Measurements from ENCODE around the gene C1orf35.

Gene C1orf35

GRCh38 chr1:228109073-228109961 is 6.2 kb upstream of the C1orf35 start, which contains the start of gene MRPL55:
Gene MRPL55 (minus strand): TSS chr1:228109299. CDS start chr1:228108260, 1,039 bp downstream.
- peak; percentile 96 for DNase-seq

DNA sequence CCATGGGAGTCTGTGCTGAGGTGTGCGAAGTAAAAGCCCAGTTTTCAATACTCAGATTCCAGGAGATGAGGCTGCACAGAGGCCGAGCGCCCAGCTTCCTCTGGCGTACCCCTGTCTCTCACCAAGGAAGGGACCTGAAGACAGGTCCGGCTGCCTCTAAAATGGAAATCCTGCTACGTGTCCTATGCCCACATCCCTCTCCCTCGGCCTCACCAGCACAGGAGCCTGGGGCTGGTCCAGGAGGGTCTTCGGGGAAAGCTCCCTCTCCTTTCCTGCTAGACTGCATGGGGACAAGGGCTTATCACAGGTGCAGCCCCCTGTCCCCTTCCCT is 5.6 kb upstream of the C1orf35 start:
- DNase-seq: no peak

DNA sequence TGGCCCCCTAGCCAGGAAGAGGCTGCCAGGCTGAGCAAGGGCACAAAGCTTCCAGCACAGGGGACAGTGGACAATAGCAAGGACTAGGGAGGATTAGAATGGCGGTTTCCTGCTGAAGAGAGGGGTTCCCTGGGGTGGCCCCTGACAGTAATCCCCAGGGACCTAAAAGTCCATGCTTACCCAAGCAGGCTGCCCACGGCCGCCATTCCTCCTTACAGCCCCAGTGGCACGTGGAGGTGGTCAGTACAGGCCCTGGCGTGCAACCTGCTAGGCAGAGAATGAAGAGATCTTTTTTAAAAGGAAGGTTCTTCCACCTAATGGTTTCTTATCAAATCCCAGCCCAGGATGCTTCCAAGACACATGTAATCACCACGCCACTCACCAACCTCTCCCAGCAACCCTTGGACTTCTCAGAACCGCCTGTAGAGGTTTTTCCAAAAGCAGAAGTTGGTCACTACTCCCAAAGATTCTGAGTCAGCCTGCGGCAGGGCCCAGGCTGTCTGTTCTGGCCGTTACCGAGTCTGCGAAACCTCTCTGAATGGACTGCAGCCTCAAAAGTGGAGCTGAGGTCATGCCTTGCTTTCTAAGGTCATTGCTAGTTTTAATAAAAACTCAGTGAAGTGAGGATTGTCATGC is 5.0 kb upstream of the C1orf35 start:
- DNase-seq: no peak

GRCh38 chr1:228107636-228108035 is 4.5 kb upstream of the C1orf35 start:
- DNase-seq: no peak

DNA sequence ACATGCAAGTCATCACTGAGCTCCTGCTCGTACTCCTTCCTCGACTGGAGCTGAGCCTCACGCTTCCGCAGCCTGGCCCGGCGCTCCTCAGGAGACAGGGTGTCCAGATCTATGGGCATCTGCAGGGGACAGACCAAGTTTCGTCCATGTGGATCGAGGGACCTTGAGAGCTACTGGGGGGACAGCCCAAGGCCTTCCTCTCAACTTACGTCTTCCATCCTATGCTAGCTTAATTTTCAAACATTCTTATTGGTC is 3.6 kb upstream of the C1orf35 start:
- no peak for DNase-seq

DNA sequence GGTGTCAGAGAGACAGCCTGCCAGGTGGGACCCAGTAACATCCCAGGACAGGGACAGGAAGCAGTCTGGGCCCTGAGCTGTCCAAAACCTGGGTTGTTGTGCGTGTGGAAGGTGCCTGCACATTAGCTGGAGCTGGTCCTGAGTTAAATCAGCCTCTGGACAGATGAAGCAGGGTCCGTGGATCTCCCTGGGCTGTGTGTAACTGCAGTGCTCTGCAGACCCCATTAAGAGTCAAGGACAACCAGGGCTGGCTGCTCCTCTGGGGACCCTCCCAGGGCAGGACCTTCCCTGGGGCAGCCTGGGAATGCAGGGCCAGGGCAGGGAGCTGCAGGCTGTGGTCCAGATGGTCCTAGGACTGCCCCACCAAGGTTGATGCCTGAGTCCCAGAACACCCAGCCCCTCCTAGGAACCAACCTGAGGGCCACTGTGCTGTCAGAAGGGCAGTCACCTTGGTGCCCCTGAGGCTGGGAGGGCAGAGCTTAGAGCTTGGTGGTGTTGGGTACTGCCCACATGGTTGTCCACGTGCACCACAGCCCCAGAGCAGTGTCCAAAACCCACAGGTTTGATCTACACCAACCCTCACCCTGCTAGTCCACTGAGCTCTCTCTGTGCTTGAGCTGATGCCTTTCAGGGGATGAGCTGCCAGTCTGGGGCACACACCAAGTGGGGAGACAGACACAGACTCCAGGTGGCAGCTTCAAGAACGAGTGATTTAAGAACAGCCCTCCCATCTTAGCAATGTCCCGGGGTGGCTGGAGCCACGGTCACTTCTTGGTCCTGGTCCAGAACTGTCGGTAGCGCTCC is 3.1 kb upstream of the C1orf35 start:
- DNase-seq: no peak

DNA sequence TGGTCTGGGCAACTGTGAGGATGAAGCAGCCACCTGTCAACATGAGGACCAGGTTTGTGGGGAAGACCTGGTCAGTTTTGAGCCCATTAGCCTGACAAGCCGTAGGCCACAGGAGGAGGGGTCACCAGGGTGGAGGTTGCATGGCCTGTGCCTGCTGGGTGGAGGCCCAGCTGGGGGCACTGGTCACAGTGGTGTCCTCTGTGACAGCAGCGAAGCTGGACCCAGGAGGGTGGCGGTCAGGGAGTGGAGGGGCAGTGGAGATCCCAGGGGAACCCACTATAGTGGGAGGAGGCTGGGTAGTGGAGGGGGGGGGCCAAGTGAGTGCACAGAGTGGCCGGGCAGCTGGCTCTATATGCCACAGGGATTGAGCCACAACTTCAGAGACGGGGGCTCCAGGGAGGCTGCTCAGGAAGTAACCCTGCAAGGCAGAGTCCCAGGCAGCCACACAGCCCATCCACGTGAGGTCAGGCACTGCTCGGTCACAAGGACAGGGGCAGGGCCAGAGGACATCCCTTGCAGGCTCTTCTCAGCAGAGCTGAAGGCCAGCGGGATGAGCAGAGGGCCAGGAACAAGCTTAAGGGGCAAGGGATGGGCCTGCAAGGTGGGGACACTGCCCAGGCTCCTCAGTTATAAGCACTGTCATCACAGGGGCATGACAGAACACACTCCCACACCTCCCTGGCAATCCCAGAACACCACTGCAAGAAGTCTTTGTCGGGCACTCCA is 2.3 kb upstream of the C1orf35 start:
- DNase-seq: no peak

- DNase-seq: no peak
These were observed 1.6 kb upstream of the C1orf35 start for GRCh38 chr1:228104526-228105269.

- no peak for DNase-seq
These were observed 933 bp downstream of the C1orf35 start for GRCh38 chr1:228101994-228102790.

DNA sequence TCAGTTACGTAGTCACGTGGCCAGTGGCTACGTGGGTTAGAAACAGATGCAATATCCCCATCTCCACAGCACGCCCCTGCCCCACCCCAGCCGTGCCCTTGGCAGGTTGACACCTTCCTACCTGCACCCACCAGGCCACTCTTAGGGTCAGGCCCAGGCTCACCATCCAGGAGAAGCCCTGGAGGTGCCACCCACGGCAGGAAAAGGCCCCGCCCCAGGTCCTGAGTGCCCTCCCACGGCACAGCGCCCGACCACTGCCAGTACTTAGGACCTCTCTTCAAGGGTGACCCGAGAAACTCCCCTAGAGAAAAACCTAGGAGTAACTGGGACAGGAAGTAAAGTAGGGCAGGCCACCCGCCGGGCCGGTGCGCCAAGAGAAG is 1.5 kb downstream of the C1orf35 start:
- no peak for DNase-seq

DNA sequence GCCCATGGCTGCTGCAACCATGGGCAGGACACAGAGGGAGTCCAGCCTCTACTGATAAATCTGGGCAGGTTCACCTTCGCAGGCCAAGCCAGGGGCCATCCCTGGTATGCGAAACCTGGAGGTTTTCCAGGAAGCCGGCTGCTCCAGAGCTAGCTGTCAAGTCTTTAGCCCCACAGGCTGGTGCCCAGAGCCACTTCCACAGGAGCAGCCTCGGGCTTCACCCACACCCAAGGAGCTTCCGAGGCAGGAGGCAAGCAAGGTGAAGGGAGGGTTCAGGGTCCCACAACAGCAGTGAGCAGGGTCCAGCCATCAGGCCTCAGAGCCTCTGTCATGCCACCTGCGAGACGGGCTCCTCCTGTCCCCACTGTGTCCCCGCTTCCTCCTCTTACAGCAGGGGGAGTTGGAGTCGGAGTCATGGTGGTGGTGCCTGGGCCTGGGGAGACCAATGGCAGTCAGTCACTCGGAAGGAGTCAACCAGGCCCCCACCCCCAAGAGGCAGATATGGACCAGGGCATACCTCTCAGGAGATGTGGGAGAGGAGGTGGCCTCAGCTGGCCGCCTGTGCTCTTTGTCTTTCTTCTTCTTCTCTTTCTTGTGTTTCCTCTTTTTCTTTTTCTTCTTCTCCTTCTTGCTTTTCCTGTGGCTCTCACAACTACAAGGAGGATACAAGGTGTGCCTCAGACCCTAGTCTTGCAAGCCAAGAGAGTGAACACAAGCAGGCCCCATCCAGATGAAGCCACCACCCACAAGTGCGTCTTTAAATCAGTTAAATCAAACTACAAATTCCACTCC is 2.1 kb downstream of the C1orf35 start:
- no peak for DNase-seq

GRCh38 chr1:228099331-228099732 is 3.8 kb downstream of the C1orf35 start:
- DNase-seq: no peak

DNA sequence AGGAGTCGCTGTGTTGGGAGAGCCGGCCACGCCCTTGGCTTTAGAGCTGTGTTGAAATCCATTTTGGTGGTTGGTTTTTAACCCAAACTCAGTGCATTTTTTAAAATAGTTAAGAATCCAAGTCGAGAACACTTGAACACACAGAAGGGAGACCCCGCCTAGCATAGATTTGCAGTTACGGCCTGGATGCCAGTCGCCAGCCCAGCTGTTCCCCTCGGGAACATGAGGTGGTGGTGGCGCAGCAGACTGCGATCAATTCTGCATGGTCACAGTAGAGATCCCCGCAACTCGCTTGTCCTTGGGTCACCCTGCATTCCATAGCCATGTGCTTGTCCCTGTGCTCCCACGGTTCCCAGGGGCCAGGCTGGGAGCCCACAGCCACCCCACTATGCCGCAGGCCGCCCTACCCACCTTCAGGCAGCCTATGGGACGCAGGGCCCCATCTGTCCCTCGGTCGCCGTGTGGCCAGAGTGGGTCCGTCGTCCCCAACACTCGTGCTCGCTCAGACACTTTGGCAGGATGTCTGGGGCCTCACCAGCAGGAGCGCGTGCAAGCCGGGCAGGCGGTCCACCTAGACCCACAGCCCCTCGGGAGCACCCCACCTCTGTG is 4.7 kb downstream of the C1orf35 start:
- no peak for DNase-seq

DNA sequence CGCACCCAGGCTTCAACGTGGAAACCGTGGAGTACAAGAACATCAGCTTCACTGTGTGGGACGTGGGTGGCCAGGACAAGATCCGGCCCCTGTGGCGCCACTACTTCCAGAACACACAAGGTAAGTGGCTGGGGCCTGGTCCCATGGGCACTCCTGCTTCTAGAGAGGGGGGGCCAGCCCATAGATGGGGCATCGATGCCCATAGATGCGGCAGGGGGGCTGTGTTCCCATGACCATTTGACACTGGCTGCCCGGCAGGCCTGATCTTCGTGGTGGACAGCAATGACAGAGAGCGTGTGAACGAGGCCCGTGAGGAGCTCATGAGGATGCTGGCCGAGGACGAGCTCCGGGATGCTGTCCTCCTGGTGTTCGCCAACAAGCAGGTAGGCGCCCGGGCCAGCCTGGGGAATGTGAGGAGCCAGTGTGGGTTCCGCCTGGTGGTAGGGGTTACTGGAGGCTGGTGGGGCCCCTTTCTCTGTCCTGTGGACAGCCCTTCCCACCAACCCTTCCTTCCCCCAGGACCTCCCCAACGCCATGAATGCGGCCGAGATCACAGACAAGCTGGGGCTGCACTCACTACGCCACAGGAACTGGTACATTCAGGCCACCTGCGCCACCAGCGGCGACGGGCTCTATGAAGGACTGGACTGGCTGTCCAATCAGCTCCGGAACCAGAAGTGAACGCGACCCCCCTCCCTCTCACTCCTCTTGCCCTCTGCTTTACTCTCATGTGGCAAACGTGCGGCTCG is 5.6 kb downstream of the C1orf35 start:
- no peak for DNase-seq

GRCh38 chr1:228096416-228097332 is 6.5 kb downstream of the C1orf35 start:
- no peak for DNase-seq

GRCh38 chr1:228095938-228096337 is 7.2 kb downstream of the C1orf35 start:
- DNase-seq: no peak

DNA sequence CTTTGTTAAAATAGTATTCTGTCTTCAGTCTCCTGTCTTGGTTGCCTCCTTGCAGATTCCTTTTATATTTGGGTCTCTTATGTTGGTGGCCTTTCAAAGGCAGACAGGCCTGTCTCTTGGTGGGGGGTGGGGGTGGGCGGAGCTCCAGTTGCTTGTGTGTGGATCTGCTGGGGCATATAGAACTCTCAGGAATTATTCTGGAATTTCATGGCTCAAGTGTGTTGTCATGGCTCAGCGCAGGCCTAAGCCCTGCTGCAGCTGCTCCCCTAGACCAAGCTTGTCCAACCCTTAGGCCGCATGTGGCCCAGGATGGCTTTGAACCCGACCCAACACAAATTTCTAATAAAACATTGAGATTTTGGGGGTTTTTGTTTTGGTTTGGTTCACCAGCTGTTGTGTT is 8.0 kb downstream of the C1orf35 start:
- no peak for DNase-seq

DNA sequence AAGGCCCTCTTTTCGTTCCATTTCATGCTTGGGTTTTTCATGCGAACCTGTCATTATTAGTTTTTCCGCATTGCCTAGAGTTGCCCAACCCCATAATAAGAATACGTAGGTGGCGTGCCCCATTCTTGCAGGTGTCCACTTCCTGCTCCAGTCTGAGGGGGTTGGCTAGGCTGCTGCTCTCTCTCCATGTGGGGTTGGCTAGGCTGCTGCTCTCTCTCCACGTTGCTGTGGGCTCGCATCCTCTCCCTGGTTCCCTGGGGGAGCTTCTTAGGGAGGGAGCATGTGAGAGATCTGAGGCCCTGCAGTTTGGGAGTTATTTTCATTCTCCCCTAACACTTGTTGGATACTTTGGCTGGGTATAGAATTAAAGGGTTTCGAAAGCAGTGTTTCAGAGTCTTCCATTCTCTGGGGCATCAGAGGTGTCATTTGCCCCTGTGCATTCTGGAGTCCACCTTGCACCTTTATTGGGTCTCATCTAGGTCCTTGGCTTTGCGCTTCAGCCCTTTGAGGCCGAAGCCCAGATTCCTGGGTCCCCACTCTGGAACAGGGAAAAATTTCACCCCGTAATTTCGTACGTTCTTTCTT is 8.6 kb downstream of the C1orf35 start:
- no peak for DNase-seq

All from NCI-H1092 (cell line).